ENCODE data around the gene TBL2.

- TF ChIP-seq POLR2AphosphoS5 (IDR thresholded peaks at IDR 0.05; ENCODE audit: low read depth, low read length) (no peak), TAF1 (IDR thresholded peaks at IDR 0.05; ENCODE audit: borderline replicate concordance, insufficient read depth, low read length) (no peak), REST (IDR thresholded peaks at IDR 0.05; ENCODE audit: insufficient read depth in 1 of 2, low read depth in 2 of 2, low read length in 2 of 2) (no peak), SIN3A (IDR thresholded peaks at IDR 0.05; ENCODE audit: borderline replicate concordance, insufficient read depth, low read length) (no peak)
Measured at GRCh38 chr7:73537051-73537450, 41.3 kb downstream of the TBL2 start.

Data from PFSK-1 (cell line).